Psoas muscle (tissue), 8 donors: Measurements from ENCODE around the gene MAPK1IP1L. TPM values are rescaled to one million over a fixed set of nuclear protein-coding genes. Genes with fewer than 3 reads are reported as not detected.
A peak's percentile ranks its signal among the peaks of the same experiment; 100 is the strongest.

Experiments used
- ATAC-seq, 4 donors: fragments of 200-7000 bp; cut with Tn5 transposase; one replicate each; pipeline ENCODE4 v1.9.1; 2020; ENCODE audit warnings: moderate library complexity in 3 of 4, mild to moderate bottlenecking in 2 of 4
- DNase-seq, 2 donors: peaks; one replicate each; pipeline ENCODE4 v3.0.0-alpha.2; 2020
- H3K27ac ChIP-seq: fragments of 200-600 bp; one replicate; pipeline ENCODE4 v1.8.0; 2022
- H3K27me3 ChIP-seq, 3 donors: fragments of 200-600 bp in 1 of 3; one replicate each; pipeline versions ENCODE4 v1.6.1 to v1.8.0; 2013 to 2022; ENCODE audit warnings: low read length in 2 of 3, mild to moderate bottlenecking in 2 of 3, moderate library complexity in 1 of 3; ENCODE audit not compliant: insufficient read depth in 3 of 3
- H3K36me3 ChIP-seq, 2 donors: fragments of 200-600 bp in 1 of 2; one replicate each; pipeline versions ENCODE4 v1.6.1 to v1.8.0; 2013 to 2022; ENCODE audit warnings: low read depth in 1 of 2, mild to moderate bottlenecking in 1 of 2, moderate library complexity in 1 of 2; ENCODE audit not compliant: insufficient read depth in 1 of 2
- H3K4me1 ChIP-seq: fragments of 200-600 bp; one replicate; pipeline ENCODE4 v1.8.0; 2022
- H3K4me3 ChIP-seq: fragments of 200-600 bp; one replicate; pipeline ENCODE4 v1.8.0; 2022; ENCODE audit warnings: mild to moderate bottlenecking
- H3K9me3 ChIP-seq: fragments of 200-600 bp; one replicate; pipeline ENCODE4 v1.8.0; 2022
- WGBS, 3 donors: extraction: QIAGEN DNeasy Blood & Tissue Kit; methylation state at CpG; one replicate each; pipeline versions ENCODE4 v1.1.6 to v1.1.7; 2013; 5-methylcytosine and 5-hydroxymethylcytosine counted together
- intact Hi-C, 2 donors: fragments of 100-400 bp; cut with DNase I; formaldehyde crosslinking; loops; one replicate each; pipeline versions ENCODE4 v1.11.0 to v1.14.2; 2022
- polyA plus RNA-seq, 3 donors: library from polyadenylated mRNA; stranded (reverse); fragments of 200-250 nt; gene quantifications; one replicate each; pipeline ENCODE4 v1.2.3, GENCODE V29; 2013
- total RNA-seq, 4 donors: library from RNA; stranded (reverse); fragmentation: NEBNext Ultra II Directional in 2 of 4; extraction: Animal tissue kit (Norgen Biotek cat#: 25700) in 2 of 4; gene quantifications; one replicate each; pipeline versions ENCODE4 v1.2.1 to v1.2.4, GENCODE V29; 2021 to 2023
- TF ChIP-seq, protein P1 (sequence below): fragments of 200-600 bp; IDR thresholded peaks from one replicate; pipeline ENCODE4 v1.8.0; 2022; ENCODE audit warnings: antibody characterized with exemption
- donor health status: healthy with polysubstance abuse.
- donor health status: DM: no; HTN: no; CAD: no; lungs with moderate emphysema.
- donor health status: Bipolar disorder and iron deficiency.
- donor health status: healthy.
- donor health status: DM: yes; HTN: yes; CAD: no.
- donor health status: DM: no; HTN: no; CAD: no.
- donor health status: DM: no; HTN: no; CAD: no.
- donor health status: DM: yes; HTN: yes; CAD: no.

MAPK1IP1L gene
- total and polyA plus RNA-seq, 7 donors = 17.6 to 60.1 (median 46.2) TPM

- ATAC-seq = no peak
- TF ChIP-seq, protein P1, sequence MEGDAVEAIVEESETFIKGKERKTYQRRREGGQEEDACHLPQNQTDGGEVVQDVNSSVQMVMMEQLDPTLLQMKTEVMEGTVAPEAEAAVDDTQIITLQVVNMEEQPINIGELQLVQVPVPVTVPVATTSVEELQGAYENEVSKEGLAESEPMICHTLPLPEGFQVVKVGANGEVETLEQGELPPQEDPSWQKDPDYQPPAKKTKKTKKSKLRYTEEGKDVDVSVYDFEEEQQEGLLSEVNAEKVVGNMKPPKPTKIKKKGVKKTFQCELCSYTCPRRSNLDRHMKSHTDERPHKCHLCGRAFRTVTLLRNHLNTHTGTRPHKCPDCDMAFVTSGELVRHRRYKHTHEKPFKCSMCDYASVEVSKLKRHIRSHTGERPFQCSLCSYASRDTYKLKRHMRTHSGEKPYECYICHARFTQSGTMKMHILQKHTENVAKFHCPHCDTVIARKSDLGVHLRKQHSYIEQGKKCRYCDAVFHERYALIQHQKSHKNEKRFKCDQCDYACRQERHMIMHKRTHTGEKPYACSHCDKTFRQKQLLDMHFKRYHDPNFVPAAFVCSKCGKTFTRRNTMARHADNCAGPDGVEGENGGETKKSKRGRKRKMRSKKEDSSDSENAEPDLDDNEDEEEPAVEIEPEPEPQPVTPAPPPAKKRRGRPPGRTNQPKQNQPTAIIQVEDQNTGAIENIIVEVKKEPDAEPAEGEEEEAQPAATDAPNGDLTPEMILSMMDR = no peak
- Histone ChIP-seq H3K36me3 (no peaks in the 10 kb centered on the region), H3K4me3 (no peak overlapping the region), H3K9me3 (no peaks in the 10 kb centered on the region), H3K4me1 (no peaks in the 10 kb centered on the region), H3K27ac (no peak overlapping the region), H3K27me3 (no peaks in the 10 kb centered on the region)
- DNase-seq = no peak
- 87 to 88% (median 87%) methylated on average over 9 of the region's 9 CpGs for WGBS, 3 donors
- intact Hi-C loops = no loop called here
These were observed 35.5 kb downstream of the MAPK1IP1L start for GRCh38 chr14:55086938-55087337.

GRCh38 chr14:55088356-55088755 lies 36.9 kb downstream of the MAPK1IP1L start:
- H3K4me3 ChIP-seq = no peak overlapping the region
- DNase-seq (no peak), ATAC-seq (peak; percentile 34 to 76 (median 54))
- no peaks in the 10 kb centered on the region for H3K27me3 ChIP-seq
- no peaks in the 10 kb centered on the region for H3K9me3 ChIP-seq
- H3K4me1 ChIP-seq = no peaks in the 10 kb centered on the region
- no peaks in the 10 kb centered on the region for H3K36me3 ChIP-seq
- TF ChIP-seq, protein P1 = no peak
- intact Hi-C loops = loop anchor here in 1 of 2 donors (2.0 kb wide), 1 partner anchor 70 kb away; no protein-coding TSS in a partner anchor
- H3K27ac ChIP-seq = no peak overlapping the region

GRCh38 chr14:55092341-55092740 lies 40.9 kb downstream of the MAPK1IP1L start:
- H3K27me3 ChIP-seq = no peaks in the 10 kb centered on the region
- no peaks in the 10 kb centered on the region for H3K4me1 ChIP-seq
- TF ChIP-seq, protein P1 = no peak
- H3K9me3 ChIP-seq = no peaks in the 10 kb centered on the region
- DNase-seq (no peak), ATAC-seq (no peak)
- H3K36me3 ChIP-seq = no peaks in the 10 kb centered on the region
- H3K4me3 ChIP-seq = no peak overlapping the region
- WGBS, 3 donors = 60 to 64% (median 62%) methylated on average over 4 of the region's 4 CpGs
- intact Hi-C loops = loop anchor here in 1 of 2 donors (5.0 to 10.0 kb wide), 2 partner anchors 35 to 332 kb away; partner anchors contain the start of gene LGALS3
- no peak overlapping the region for H3K27ac ChIP-seq

GRCh38 chr14:55094292-55095157 lies 43.1 kb downstream of the MAPK1IP1L start:
- intact Hi-C loops = loop anchor here (5.0 to 10.0 kb wide), 3 partner anchors 33 to 330 kb away; partner anchors contain the start of gene LGALS3 (in 1 of the 2)

More at GRCh38 chr14:55094292-55095157, 43.1 kb downstream of the MAPK1IP1L start:
- WGBS, 3 donors = 69 to 71% (median 70%) methylated on average over 9 of the region's 9 CpGs
- TF ChIP-seq, protein P1 = no peak
- Histone ChIP-seq H3K36me3 (no peaks in the 10 kb centered on the region), H3K4me1 (no peaks in the 10 kb centered on the region), H3K27me3 (no peaks in the 10 kb centered on the region), H3K27ac (no peak overlapping the region), H3K4me3 (no peak overlapping the region), H3K9me3 (no peaks in the 10 kb centered on the region)
- no peak for DNase-seq
- ATAC-seq = no peak
